Stimulated activated CD4-positive, alpha-beta T cell treated with anti-CD3 and anti-CD28 coated beads, Interleukin-12 subunit alpha, Interleukin-12 subunit beta, amount 100 ng/mL, for 4 hours (primary cell): ENCODE measurements around the gene GABRR3.

Experiments used
- DNase-seq: peaks from one replicate; pipeline ENCODE4 v3.0.0-alpha.2; 2020

Gene GABRR3

GRCh38 chr3:97954228-97954827 lies 80.8 kb downstream of the GABRR3 start:
- no peak for DNase-seq

GRCh38 chr3:97952872-97953271 lies 82.2 kb downstream of the GABRR3 start:
- no peak for DNase-seq

- no peak for DNase-seq
Measured at GRCh38 chr3:97952280-97952679, 82.8 kb downstream of the GABRR3 start.

DNA sequence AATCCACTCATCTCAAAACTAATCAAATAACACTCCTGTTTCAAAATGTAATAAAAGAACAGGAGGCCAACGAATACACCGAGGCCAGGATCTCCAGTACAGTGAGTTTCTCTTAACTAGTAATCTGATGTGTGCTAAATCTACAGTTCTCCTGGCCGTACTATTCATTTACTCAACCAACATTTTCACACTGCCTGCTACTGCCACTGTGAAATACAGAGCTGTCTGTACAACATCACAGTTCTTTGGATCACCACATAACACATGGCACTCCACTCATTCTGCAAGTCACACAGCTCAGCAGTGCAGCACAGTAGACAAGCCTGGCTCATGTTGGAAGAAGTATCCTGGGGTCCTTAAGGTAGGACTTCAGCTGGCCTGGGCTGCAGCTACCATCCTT lies 84.8 kb downstream of the GABRR3 start:
- no peak for DNase-seq

GRCh38 chr3:97949743-97950142 lies 85.4 kb downstream of the GABRR3 start:
- no peak for DNase-seq

- no peak for DNase-seq
Measured at GRCh38 chr3:97949110-97949485, 86.0 kb downstream of the GABRR3 start.

DNA sequence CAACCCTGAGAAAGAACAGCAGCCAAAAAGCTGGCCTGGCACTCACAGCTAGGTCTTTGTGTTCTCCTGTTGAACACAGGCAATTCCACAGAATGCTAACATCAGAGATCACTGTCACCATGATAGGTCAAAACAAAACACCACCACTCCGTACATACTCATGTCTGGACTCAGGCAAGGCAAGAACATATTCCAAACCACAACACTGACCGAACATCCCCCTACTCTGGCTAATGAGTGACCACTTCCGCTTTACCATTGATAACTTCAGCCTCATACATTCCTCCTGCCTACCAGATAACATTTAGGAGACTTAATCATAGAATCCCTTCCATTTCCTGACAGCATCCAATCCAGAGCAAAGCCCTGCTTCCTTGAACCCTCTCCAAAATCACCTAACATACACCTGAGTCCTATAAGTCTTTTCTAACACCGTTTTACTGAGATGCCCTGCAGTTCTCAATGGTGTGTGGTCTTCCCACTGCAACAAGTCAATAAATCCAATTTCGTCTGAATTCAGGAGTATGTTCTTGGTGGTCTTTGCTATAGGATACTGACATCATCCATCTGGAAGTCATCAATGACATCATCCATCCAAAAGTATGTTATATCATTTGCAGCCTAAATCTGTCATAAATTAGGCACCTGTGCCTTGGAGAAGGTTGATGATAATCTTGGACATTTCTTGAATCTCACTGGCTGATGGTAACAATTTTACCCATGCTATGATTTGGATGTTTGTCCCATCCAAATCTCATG lies 86.6 kb downstream of the GABRR3 start:
- DNase-seq: no peak

- DNase-seq: no peak
Measured at GRCh38 chr3:97942801-97943546, 92.1 kb downstream of the GABRR3 start.

GRCh38 chr3:97940034-97940433 lies 95.1 kb downstream of the GABRR3 start:
- DNase-seq: no peak

DNA sequence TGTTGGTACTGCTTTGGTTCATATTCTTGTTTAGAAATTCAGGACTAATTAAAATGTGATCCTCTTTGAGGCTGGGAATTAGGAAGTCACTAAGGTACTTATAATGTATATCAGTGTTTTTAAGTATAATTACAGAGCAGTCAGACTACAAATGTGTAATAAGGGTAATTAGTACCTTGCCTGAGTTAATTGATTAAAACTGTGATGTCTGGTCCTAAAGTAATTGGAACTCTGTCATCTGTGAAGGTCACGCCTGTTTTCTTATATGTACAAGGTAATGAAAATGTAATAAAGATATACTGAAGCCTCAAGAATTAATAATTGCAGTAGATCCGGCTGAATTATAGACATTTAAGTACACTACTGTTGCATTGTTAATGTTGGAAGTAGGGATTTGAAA lies 95.7 kb downstream of the GABRR3 start:
- DNase-seq: no peak

DNA sequence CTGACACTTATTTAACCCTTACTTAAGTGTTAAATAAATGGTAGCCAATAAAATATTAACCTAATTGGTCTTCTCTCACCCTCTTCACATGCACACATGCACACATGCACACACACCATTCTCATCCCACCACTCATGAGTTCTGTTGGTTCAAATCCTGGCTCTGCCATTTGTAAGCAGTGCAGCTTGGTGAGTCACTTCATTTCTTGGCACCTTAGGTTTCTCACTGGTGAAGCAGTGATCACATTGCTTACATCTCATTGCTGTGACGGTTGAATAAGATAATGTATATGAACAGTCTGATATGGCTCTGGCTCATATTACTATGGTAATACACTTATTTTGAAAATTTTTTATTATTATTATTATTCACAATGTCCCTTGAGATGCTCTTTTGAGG lies 96.7 kb downstream of the GABRR3 start:
- DNase-seq: no peak

DNA sequence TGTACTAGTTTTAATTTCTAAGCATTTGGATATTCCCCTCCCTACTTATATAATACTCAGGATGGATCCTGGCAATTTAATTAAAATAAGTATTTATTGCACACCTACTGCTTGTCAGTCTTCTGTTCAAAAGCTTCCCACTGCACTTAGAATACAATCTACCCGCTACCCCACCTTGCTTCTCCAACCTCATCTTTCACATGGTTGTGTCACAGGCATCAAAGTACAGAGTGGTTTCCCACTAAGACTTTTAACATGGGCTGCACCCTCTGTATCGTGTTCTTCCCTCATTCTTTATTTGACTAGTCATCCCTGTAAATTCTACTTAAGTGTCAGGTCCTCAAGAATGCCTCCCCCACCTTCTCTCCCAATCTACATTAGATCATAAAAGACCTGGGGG lies 97.9 kb downstream of the GABRR3 start:
- DNase-seq: no peak

DNA sequence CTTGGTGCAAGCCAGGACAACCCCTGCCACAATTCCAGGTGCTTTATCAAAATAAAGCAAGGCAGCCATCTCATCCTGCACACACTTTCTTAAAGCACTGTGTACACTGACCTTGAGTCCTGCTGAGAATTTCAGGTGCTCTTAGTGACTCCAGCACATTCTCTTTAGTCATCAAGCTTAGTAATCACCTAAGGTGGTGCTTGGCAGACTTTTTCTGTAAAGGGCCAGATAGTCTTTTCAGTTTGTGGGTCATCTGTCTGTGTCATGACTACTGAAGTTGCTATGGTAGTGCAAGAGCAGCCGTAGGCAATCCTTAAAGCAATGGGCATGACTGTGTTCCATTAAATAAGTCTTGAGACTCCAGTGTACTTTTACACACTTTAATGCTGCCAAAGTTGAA lies 99.3 kb downstream of the GABRR3 start:
- no peak for DNase-seq
